Measurements from ENCODE around the gene PRKN. TPM values are rescaled to one million over a fixed set of nuclear protein-coding genes. Genes with fewer than 3 reads are reported as not detected.

The PRKN gene
- total RNA-seq, 1 experiment from 2014 or later, result 0.95 TPM

GRCh38 chr6:161410736-161411135, 1316.8 kb downstream of the PRKN start:
- in situ Hi-C loops (cut with HindIII; ENCODE audit: low pct_unique_long_range_greater_than_20kb, low sequenced_read_pairs), result no loop called here
- no peak for DNase-seq (ENCODE audit: low read depth, low spot score)

GRCh38 chr6:161410076-161410475, 1317.5 kb downstream of the PRKN start:
- DNase-seq (ENCODE audit: low read depth, low spot score), result no peak
- in situ Hi-C loops (cut with HindIII; ENCODE audit: low pct_unique_long_range_greater_than_20kb, low sequenced_read_pairs), result no loop called here

GRCh38 chr6:161409353-161409752, 1318.2 kb downstream of the PRKN start:
- in situ Hi-C loops (cut with HindIII; ENCODE audit: low pct_unique_long_range_greater_than_20kb, low sequenced_read_pairs), result no loop called here
- no peak for DNase-seq (ENCODE audit: low read depth, low spot score)

- in situ Hi-C loops (cut with HindIII; ENCODE audit: low pct_unique_long_range_greater_than_20kb, low sequenced_read_pairs), result no loop called here
- no peak for DNase-seq (ENCODE audit: low read depth, low spot score)
Observed at GRCh38 chr6:161408041-161408440, 1319.5 kb downstream of the PRKN start.

- DNase-seq (ENCODE audit: low read depth, low spot score), result peak; percentile 82
- in situ Hi-C loops (cut with HindIII; ENCODE audit: low pct_unique_long_range_greater_than_20kb, low sequenced_read_pairs), result no loop called here
Observed at GRCh38 chr6:161407581-161407980, 1320.0 kb downstream of the PRKN start.

- in situ Hi-C loops (cut with HindIII; ENCODE audit: low pct_unique_long_range_greater_than_20kb, low sequenced_read_pairs), result no loop called here
- peak; percentile 69 for DNase-seq (ENCODE audit: low read depth, low spot score)
Observed at GRCh38 chr6:161407115-161407514, 1320.5 kb downstream of the PRKN start.

- in situ Hi-C loops (cut with HindIII; ENCODE audit: low pct_unique_long_range_greater_than_20kb, low sequenced_read_pairs), result no loop called here
- DNase-seq (ENCODE audit: low read depth, low spot score), result peak; percentile 59
Observed at GRCh38 chr6:161406646-161407045, 1320.9 kb downstream of the PRKN start.

- DNase-seq (ENCODE audit: low read depth, low spot score), result no peak
- in situ Hi-C loops (cut with HindIII; ENCODE audit: low pct_unique_long_range_greater_than_20kb, low sequenced_read_pairs), result no loop called here
Observed at GRCh38 chr6:161405418-161405817, 1322.1 kb downstream of the PRKN start.

- DNase-seq (ENCODE audit: low read depth, low spot score), result no peak
- in situ Hi-C loops (cut with HindIII; ENCODE audit: low pct_unique_long_range_greater_than_20kb, low sequenced_read_pairs), result no loop called here
Observed at GRCh38 chr6:161403717-161404116, 1323.8 kb downstream of the PRKN start.

GRCh38 chr6:161401587-161402309, 1325.8 kb downstream of the PRKN start:
- in situ Hi-C loops (cut with HindIII; ENCODE audit: low pct_unique_long_range_greater_than_20kb, low sequenced_read_pairs), result no loop called here
- DNase-seq (ENCODE audit: low read depth, low spot score), result no peak

- in situ Hi-C loops (cut with HindIII; ENCODE audit: low pct_unique_long_range_greater_than_20kb, low sequenced_read_pairs), result no loop called here
- no peak for DNase-seq (ENCODE audit: low read depth, low spot score)
Observed at GRCh38 chr6:161400671-161401070, 1326.9 kb downstream of the PRKN start.

- in situ Hi-C loops (cut with HindIII; ENCODE audit: low pct_unique_long_range_greater_than_20kb, low sequenced_read_pairs), result no loop called here
- DNase-seq (ENCODE audit: low read depth, low spot score), result no peak
Observed at GRCh38 chr6:161396539-161396938, 1331.0 kb downstream of the PRKN start.

- no peak for DNase-seq (ENCODE audit: low read depth, low spot score)
- in situ Hi-C loops (cut with HindIII; ENCODE audit: low pct_unique_long_range_greater_than_20kb, low sequenced_read_pairs), result no loop called here
Observed at GRCh38 chr6:161395716-161396231, 1331.8 kb downstream of the PRKN start.

GRCh38 chr6:161394437-161394836, 1333.1 kb downstream of the PRKN start:
- DNase-seq (ENCODE audit: low read depth, low spot score), result no peak
- in situ Hi-C loops (cut with HindIII; ENCODE audit: low pct_unique_long_range_greater_than_20kb, low sequenced_read_pairs), result no loop called here

GRCh38 chr6:161393839-161394364, 1333.7 kb downstream of the PRKN start:
- in situ Hi-C loops (cut with HindIII; ENCODE audit: low pct_unique_long_range_greater_than_20kb, low sequenced_read_pairs), result no loop called here
- peak; percentile 85 for DNase-seq (ENCODE audit: low read depth, low spot score)

GRCh38 chr6:161393292-161393691, 1334.3 kb downstream of the PRKN start:
- no peak for DNase-seq (ENCODE audit: low read depth, low spot score)
- in situ Hi-C loops (cut with HindIII; ENCODE audit: low pct_unique_long_range_greater_than_20kb, low sequenced_read_pairs), result no loop called here

GRCh38 chr6:161389756-161390155, 1337.8 kb downstream of the PRKN start:
- no peak for DNase-seq (ENCODE audit: low read depth, low spot score)
- in situ Hi-C loops (cut with HindIII; ENCODE audit: low pct_unique_long_range_greater_than_20kb, low sequenced_read_pairs), result no loop called here

GRCh38 chr6:161383951-161384350, 1343.6 kb downstream of the PRKN start:
- in situ Hi-C loops (cut with HindIII; ENCODE audit: low pct_unique_long_range_greater_than_20kb, low sequenced_read_pairs), result no loop called here
- DNase-seq (ENCODE audit: low read depth, low spot score), result no peak

- DNase-seq (ENCODE audit: low read depth, low spot score), result no peak
- in situ Hi-C loops (cut with HindIII; ENCODE audit: low pct_unique_long_range_greater_than_20kb, low sequenced_read_pairs), result no loop called here
Observed at GRCh38 chr6:161379834-161380582, 1347.6 kb downstream of the PRKN start.
